ENCODE results near the gene BTBD2. TPM values are rescaled to one million over a fixed set of nuclear protein-coding genes. Genes with fewer than 3 reads are reported as not detected.
A peak's percentile ranks its signal among the peaks of the same experiment; 100 is the strongest.

BTBD2 gene
- total RNA-seq, 1 donor from 2014 or later, result 59.7 TPM

DNA sequence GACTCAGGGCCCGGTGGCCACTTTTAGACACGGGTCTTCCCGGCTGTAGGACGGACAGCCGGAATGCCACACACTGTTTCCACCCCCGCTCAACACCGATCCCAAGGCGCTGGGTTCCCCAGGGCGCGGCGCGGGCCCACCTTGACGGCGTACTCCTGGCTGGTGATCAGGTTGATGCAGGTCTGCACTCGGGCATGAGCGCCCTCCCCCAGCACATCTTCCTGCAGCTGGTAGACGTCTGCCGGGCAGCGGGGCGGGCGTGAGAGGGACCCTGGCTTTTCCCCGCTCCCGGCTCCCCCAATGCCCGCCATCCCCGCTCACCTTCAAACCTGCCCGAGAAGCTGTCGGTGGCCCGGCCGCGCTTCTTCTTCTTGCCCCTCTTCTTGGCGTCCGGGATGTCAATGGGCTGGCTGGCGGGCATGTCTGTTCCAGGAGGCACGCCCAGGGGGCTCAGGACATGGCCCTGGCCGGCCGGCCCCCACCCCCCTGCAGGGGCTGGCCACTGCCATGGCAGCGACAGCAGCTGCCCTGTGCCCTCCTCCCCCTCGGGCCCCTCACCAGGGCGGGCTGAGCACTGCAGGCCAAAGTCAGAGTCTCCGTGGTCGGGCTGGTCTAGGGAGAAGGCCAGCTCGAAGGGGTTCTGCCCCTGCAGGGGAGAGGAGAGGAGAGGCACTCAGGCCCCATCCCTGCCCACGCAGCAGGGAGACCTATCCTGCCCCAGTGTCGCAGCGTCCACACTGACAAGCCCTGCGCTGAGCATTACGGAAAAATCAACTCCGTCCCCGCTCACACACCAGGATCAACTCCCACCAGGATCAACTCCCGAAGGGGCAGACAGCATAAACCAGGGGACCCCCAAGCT, 30.8 kb upstream of the BTBD2 start:
- no peak for TF ChIP-seq CTCF (conservative IDR thresholded peaks at IDR 0.05; ENCODE audit: low read depth, low read length)

DNA sequence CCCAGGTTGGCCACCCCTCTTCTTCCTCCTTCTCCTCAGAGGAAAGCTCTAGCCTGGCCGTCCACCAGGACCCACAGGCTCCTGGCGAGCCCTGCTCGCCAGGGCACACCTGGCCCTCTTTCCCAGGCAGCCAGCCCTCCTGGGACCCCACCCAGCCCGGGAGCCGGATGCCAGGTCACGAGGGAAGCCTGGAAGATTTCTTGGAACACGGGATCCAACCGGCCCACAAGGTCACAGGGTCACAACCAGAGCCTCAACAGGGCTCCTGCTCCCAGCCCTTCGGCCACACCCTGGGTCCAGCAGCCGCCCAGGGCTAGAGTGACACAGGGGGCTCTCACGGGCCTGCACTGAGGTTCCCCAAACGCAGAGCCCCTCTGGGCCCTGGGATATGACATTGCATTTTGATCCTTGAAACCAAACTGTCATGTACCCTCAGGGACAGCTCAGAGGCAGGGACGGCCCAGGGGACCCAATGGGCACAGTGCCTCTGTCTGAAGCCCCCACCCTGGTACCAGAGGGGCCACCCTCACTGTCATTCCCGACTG, 30.1 kb upstream of the BTBD2 start:
- no peak overlapping the region for H3K4me3 ChIP-seq (ENCODE audit: low read depth, low read length)
- TF ChIP-seq CTCF (conservative IDR thresholded peaks at IDR 0.05; ENCODE audit: low read depth, low read length), result no peak
- DNase-seq (ENCODE audit: low read depth), result no peak

More for the DNA sequence above, 30.8 kb upstream of the BTBD2 start:
- no peak for DNase-seq (ENCODE audit: low read depth)
- H3K4me3 ChIP-seq (ENCODE audit: low read depth, low read length), result no peak overlapping the region

DNA sequence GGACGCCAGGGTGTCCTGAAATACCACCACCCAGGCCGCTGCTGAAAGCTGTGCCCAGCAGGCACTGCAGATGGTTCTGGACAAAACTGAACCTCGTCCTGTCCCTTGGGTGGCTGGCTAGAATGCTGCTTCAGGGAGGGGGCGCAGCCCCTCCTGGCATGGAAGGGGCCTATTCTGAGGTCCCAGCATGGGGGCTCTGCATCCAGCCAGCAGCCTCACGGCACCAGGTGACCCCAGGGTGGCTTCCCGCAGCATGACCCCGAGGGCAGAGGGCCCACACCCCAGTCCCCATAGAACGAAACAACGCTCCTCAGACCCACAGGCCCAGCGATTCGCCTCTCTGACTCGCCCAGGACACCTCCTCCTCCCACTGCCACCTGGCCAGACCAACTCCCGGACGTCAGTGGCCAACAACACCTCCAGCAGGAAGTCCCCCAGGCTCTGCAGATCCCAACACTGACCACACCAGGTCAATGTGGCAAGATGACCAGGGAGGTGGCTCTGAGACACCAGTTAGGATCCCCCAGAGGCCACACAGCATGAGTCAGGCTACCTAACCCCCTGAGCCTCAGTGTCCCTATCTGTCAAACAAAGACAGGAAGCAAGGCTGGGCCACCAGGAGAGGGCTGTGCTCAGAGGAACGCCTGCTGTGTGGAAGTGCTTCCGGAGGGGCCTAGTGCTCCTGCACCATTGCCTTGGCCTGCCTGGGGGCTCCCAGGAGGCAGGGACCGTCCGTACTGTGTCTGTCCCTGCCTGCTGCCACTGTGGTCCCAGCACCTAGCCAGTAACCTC, 29.4 kb upstream of the BTBD2 start:
- no peak overlapping the region for H3K4me3 ChIP-seq (ENCODE audit: low read depth, low read length)
- no peak for TF ChIP-seq CTCF (conservative IDR thresholded peaks at IDR 0.05; ENCODE audit: low read depth, low read length)
- no peak for DNase-seq (ENCODE audit: low read depth)

DNA sequence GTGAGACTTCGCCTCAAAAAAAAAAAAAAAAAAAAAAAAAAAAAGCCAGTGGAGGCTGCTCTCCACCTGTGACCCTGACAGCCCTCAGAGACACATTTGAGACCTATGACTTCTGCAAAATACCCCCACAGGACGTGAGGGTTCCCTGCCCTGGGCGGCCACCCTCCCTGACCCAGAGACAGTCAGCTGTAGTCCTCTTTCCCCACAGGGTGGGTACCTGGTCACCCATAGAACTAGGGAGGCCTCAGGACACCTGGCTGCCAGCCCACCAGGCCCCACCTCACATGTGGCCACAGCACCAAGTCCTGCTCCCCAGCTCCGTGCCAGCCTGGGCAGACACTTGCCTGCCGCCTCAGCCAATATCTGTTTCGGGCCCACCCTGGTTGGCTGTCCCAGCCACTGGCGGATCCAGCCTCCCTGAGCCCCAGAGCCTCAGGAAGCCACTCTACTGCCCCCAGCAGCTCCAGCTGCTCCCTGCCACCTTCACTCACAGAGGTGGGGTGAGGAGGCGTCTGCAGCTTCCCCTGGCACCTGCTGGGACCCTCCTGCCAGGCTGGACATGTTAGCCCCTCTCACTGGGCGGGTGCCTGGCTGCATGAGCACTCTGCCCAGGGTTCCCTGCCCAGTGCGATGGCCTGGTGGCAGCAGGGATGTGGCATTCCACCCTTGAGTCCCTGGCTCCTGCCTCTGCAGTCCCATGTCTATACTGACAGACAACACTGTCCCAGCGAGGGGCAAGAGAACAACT, 28.6 kb upstream of the BTBD2 start:
- no peak for TF ChIP-seq CTCF (conservative IDR thresholded peaks at IDR 0.05; ENCODE audit: low read depth, low read length)
- H3K4me3 ChIP-seq (ENCODE audit: low read depth, low read length), result no peak overlapping the region
- DNase-seq (ENCODE audit: low read depth), result no peak

GRCh38 chr19:2043251-2043641, 27.7 kb upstream of the BTBD2 start:
- no peak for TF ChIP-seq CTCF (conservative IDR thresholded peaks at IDR 0.05; ENCODE audit: low read depth, low read length)
- no peak for DNase-seq (ENCODE audit: low read depth)
- no peak overlapping the region for H3K4me3 ChIP-seq (ENCODE audit: low read depth, low read length)

- DNase-seq (ENCODE audit: low read depth), result no peak
- peak overlapping the region; percentile 30 for H3K4me3 ChIP-seq (ENCODE audit: low read depth, low read length)
- TF ChIP-seq CTCF (conservative IDR thresholded peaks at IDR 0.05; ENCODE audit: low read depth, low read length), result no peak
Observed at GRCh38 chr19:2042485-2043250, 27.2 kb upstream of the BTBD2 start.

Data from epithelial cell of proximal tubule (primary cell).